Measurements from ENCODE around the gene LAMB2. TPM values are rescaled to one million over a fixed set of nuclear protein-coding genes. Genes with fewer than 3 reads are reported as not detected.

The LAMB2 gene
- total and polyA plus RNA-seq, 2 experiments from 2014 or later, result 71.3 to 154 TPM

- H3K27me3 Mint-ChIP-seq (ENCODE audit: insufficient read depth, low read depth, poor library complexity), result peaks cover 15% of the 10 kb centered on the region
- Histone ChIP-seq H3K4me2 (no peak overlapping the region), H3K4me3 (no peak overlapping the region), H2AFZ (no peak overlapping the region), H3K4me1 (ENCODE audit: insufficient read depth) (peaks cover 8% of the 10 kb centered on the region), H4K20me1 (replicated peaks; ENCODE audit: insufficient read depth) (0 out of 2 replicates have a peak, but pooled peaks cover 2% of the 10 kb centered on the region), H3K9me2 (ENCODE audit: insufficient read depth) (no peaks in the 10 kb centered on the region), H3K36me3 (ENCODE audit: insufficient read depth) (peaks cover 31% of the 10 kb centered on the region), H3F3A (replicated peaks; ENCODE audit: low read depth) (peaks cover 16% of the 10 kb centered on the region), H3K79me2 (replicated peaks; ENCODE audit: insufficient read depth) (peaks cover 10% of the 10 kb centered on the region), H3K27ac (ENCODE audit: low read depth) (no peak overlapping the region), H3K27me3 (ENCODE audit: insufficient read depth) (no peaks in the 10 kb centered on the region)
- DNase-seq (ENCODE audit: low spot score) (no peak), ATAC-seq (no peak)
- H3K4me3 Mint-ChIP-seq, result no peak overlapping the region; the same call in 2 of the 3 replicates
- H3K9me3 Mint-ChIP-seq, result no peaks in the 10 kb centered on the region
- H3K4me1 Mint-ChIP-seq, result peaks cover 16% of the 10 kb centered on the region; the same call in 2 of the 3 replicates
- peaks cover 76% of the 10 kb centered on the region for H3K36me3 Mint-ChIP-seq (ENCODE audit: low read depth)
- H3K27ac Mint-ChIP-seq, result no peak overlapping the region
- TF ChIP-seq ZNF114 (CRISPR knock-in tag; IDR thresholded peaks at IDR 0.05) (no peak), REST (IDR thresholded peaks at IDR 0.05; ENCODE audit: unreplicated experiment) (no peak), CREB1 (CRISPR knock-in tag; IDR thresholded peaks at IDR 0.05; ENCODE audit: low read depth) (no peak), POLR2AphosphoS5 (IDR thresholded peaks at IDR 0.05; ENCODE audit: low read depth) (no peak), ZNF331 (CRISPR knock-in tag; IDR thresholded peaks at IDR 0.05; ENCODE audit: low read depth) (no peak), ZNF462 (CRISPR knock-in tag; IDR thresholded peaks at IDR 0.05) (no peak), EZH2 (IDR thresholded peaks at IDR 0.05; ENCODE audit: low read depth, unreplicated experiment) (no peak), ETS1 (IDR thresholded peaks at IDR 0.05) (no peak)
Observed at GRCh38 chr3:49100046-49100615, 32.7 kb downstream of the LAMB2 start.
